K562 (cell line): ENCODE results near the gene COX6B1. TPM values are rescaled to one million over a fixed set of nuclear protein-coding genes. Genes with fewer than 3 reads are reported as not detected.

Experiments used
- ARID2 ChIP-seq: fragments of 450-650 bp; IDR thresholded peaks from 2 replicates; pipeline ENCODE4 v1.6.1; 2017; ENCODE audit warnings: antibody characterized with exemption, mild to moderate bottlenecking
- ATF6 ChIP-seq: sonication (generic); formaldehyde crosslinking; IDR thresholded peaks from 2 replicates; pipeline ENCODE4 v1.4.0; 2020; ENCODE audit warnings: mild to moderate bottlenecking, missing genetic modification reagents
- EP300 ChIP-seq: IDR thresholded peaks from 2 replicates; pipeline ENCODE4 v1.6.1; 2012; ENCODE audit warnings: low read length, improper control_type of control experiment
- ETV6 ChIP-seq, 3 experiments: fragments of 150-350 bp in 1 of 3; sonication (generic) in 1 of 3; formaldehyde crosslinking in 1 of 3; IDR thresholded peaks; 2 replicates each; pipeline versions ENCODE4 v1.6.1 to v1.8.0; 2014 to 2022; ENCODE audit warnings: borderline replicate concordance in 2 of 3, low read depth in 2 of 3, antibody characterized with exemption in 1 of 3, low read length in 1 of 3, mild to moderate bottlenecking in 1 of 3, missing genetic modification reagents in 1 of 3
- GABPA ChIP-seq: fragments of 200-800 bp; sonication (Bioruptor generic); conservative IDR thresholded peaks from 2 replicates; pipeline ENCODE4 v1.6.1; 2016; ENCODE audit warnings: low read depth, missing genetic modification characterization, missing compliant biosample characterization
- MXD1 ChIP-seq: fragments of 250-450 bp; sonication (Bioruptor Pico); IDR thresholded peaks from 2 replicates; pipeline ENCODE4 v1.8.0; 2021; ENCODE audit warnings: borderline replicate concordance, mild to moderate bottlenecking, moderate library complexity; ENCODE audit not compliant: poor library complexity, severe bottlenecking
- NR2F6 ChIP-seq: fragments of 450-650 bp; formaldehyde crosslinking; IDR thresholded peaks from 2 replicates; pipeline ENCODE4 v1.4.0; 2020; ENCODE audit warnings: mild to moderate bottlenecking
- POLR2G ChIP-seq: fragments of 200-400 bp; formaldehyde crosslinking; IDR thresholded peaks from 2 replicates; pipeline ENCODE4 v1.6.1; 2017; ENCODE audit warnings: low read depth, mild to moderate bottlenecking, antibody characterized with exemption, low read length, moderate library complexity
- SIN3A ChIP-seq, 2 experiments: fragments of 150-350 bp in 1 of 2; IDR thresholded peaks; 2 replicates each; pipeline ENCODE4 v1.6.1; 2011 to 2016; ENCODE audit warnings: borderline replicate concordance in 2 of 2, low read depth in 2 of 2, low read length in 2 of 2, mild to moderate bottlenecking in 2 of 2, moderate library complexity in 2 of 2; ENCODE audit not compliant: control insufficient read depth in 1 of 2
- SUPT5H ChIP-seq: fragments of 450-650 bp; IDR thresholded peaks from 2 replicates; pipeline ENCODE4 v1.6.1; 2016
- TCF7L2 ChIP-seq: fragments of 150-350 bp; IDR thresholded peaks from 2 replicates; pipeline ENCODE4 v1.6.1; 2016; ENCODE audit warnings: low read depth, mild to moderate bottlenecking, low read length, moderate library complexity
- U2AF1 ChIP-seq: fragments of 200-400 bp; formaldehyde crosslinking; optimal IDR thresholded peaks from 2 replicates; pipeline ENCODE3; 2017; ENCODE audit warnings: mild to moderate bottlenecking, low read depth, low read length, moderate library complexity
- ZBED1 ChIP-seq: IDR thresholded peaks from 2 replicates; pipeline ENCODE4 v1.6.1; 2014
- ZNF143 ChIP-seq: sonication (generic); formaldehyde crosslinking; IDR thresholded peaks from 2 replicates; pipeline ENCODE4 v1.9.0; 2022; ENCODE audit warnings: mild to moderate bottlenecking, missing genetic modification reagents
- ZNF184 ChIP-seq: sonication (generic); formaldehyde crosslinking; IDR thresholded peaks from 2 replicates; pipeline ENCODE4 v1.5.0; 2020; ENCODE audit warnings: missing genetic modification reagents
- ZNF41 ChIP-seq: fragments of 250-450 bp; sonication (Bioruptor Pico); conservative IDR thresholded peaks from 2 replicates; pipeline ENCODE4 v1.4.0; 2020; ENCODE audit warnings: mild to moderate bottlenecking
- ZSCAN29 ChIP-seq: fragments of 450-650 bp; IDR thresholded peaks from 2 replicates; pipeline ENCODE4 v1.6.1; 2017
- ZSCAN32 ChIP-seq: fragments of 450-650 bp; formaldehyde crosslinking; IDR thresholded peaks from 2 replicates; pipeline ENCODE4 v1.4.0; 2020; ENCODE audit warnings: mild to moderate bottlenecking, moderate library complexity
- polyA plus RNA-seq, 8 experiments: library from polyadenylated mRNA; depleted of rRNA in 4 of 8; stranded (reverse) in 5 of 8; unstranded in 3 of 8; fragments of >200 nt; fragmentation: Nextera tagmentation in 2 of 8; fragmentation: Illumina TruSeq in 1 of 8; extraction: Ambion mirVana in 2 of 8; extraction: Trizol in 1 of 8; gene quantifications; 2 replicates each; pipeline versions ENCODE4 v1.2.1 to v1.2.3, GENCODE V29; 2011 to 2014; ENCODE audit warnings: inconsistent platforms in 1 of 8, missing spikeins in 1 of 8
- total RNA-seq, 7 experiments: library from RNA; depleted of rRNA in 6 of 7; stranded (reverse); fragments of >200 nt in 6 of 7; fragmentation: Illumina TruSeq in 2 of 7; extraction: Trizol in 2 of 7; gene quantifications; 2 replicates each; pipeline versions ENCODE4 v1.2.1 to v1.2.3, GENCODE V29; 2011 to 2021; ENCODE audit warnings: low replicate concordance in 1 of 7
- TF ChIP-seq, protein P1 (sequence below): sonication (generic); formaldehyde crosslinking; IDR thresholded peaks from 2 replicates; pipeline ENCODE4 v1.8.1; 2023; ENCODE audit warnings: mild to moderate bottlenecking, missing genetic modification reagents
- TF ChIP-seq, protein P2 (sequence below): sonication (generic); formaldehyde crosslinking; IDR thresholded peaks from 2 replicates; pipeline ENCODE4 v1.8.1; 2023; ENCODE audit warnings: mild to moderate bottlenecking, missing genetic modification reagents
- TF ChIP-seq, protein P3 (sequence below): sonication (generic); formaldehyde crosslinking; IDR thresholded peaks from 2 replicates; pipeline ENCODE4 v1.8.1; 2022; ENCODE audit warnings: missing genetic modification reagents

Gene COX6B1
- total and polyA plus RNA-seq, 9 of the 15 experiments (the other 6 are each of a cell fraction or from before 2014, with no cell fraction given), result 777 to 2,393 (median 1,219) TPM

DNA sequence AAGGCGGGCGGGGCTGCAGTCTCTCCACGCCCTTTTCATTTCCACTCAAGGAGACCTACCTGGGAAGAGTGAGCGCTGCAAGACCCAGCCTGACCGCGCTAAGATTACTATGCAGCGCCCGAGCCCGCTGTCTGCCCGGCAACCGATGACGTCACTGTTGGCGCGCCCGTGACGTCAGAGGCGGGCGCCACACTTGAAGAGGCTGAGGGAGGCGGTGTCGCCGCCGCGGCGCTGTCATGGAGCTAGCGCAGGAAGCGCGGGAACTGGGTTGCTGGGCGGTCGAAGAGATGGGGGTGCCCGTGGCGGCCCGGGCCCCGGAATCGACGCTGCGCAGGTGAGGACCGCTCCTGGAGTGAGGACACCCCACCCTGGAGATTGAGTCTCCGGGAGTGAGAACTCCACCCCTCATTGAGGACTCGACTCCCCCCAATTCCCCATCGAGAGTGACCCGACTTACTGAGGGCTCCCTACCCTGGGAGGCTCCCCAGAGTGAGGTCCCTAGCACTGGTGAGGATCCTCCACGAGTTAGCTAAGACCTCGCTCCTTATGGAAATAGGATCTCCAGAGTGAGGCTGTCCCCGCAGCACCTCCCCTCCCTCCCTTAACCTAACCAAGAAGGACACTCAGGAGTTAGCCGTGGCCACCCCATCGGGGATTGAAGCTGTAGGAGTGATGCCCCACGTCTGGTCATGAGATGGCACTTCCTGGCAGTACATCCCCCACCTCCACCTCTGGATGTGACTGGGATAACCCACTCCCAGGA, 35.4 kb upstream of the COX6B1 start, which contains the start of gene HAUS5 (continued):
- TF ChIP-seq, protein P1, sequence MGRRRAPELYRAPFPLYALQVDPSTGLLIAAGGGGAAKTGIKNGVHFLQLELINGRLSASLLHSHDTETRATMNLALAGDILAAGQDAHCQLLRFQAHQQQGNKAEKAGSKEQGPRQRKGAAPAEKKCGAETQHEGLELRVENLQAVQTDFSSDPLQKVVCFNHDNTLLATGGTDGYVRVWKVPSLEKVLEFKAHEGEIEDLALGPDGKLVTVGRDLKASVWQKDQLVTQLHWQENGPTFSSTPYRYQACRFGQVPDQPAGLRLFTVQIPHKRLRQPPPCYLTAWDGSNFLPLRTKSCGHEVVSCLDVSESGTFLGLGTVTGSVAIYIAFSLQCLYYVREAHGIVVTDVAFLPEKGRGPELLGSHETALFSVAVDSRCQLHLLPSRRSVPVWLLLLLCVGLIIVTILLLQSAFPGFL (CRISPR knock-in tag), result no peak
- TF ChIP-seq ZBED1 (no peak), ZNF143 (CRISPR knock-in tag) (0 out of 2 replicates have a peak, but pooled peaks have one; percentile 20), POLR2G (peak; percentile 96), ATF6 (no peak), TCF7L2 (no peak), ETV6 (IDR thresholded peaks at IDR 0.05; ENCODE audit: borderline replicate concordance in 1 of 2, low read depth in 2 of 2, low read length in 1 of 2) (no peak), ETV6 (CRISPR knock-in tag; IDR thresholded peaks at IDR 0.05; ENCODE audit: borderline replicate concordance) (no peak), GABPA (0 out of 2 replicates have a peak, but pooled peaks have one; percentile 37), ARID2 (no peak), SUPT5H (peak; percentile 85), ZNF41 (no peak), SIN3A (IDR thresholded peaks at IDR 0.05; ENCODE audit: borderline replicate concordance in 2 of 2, control insufficient read depth in 1 of 2, low read depth in 2 of 2, low read length in 2 of 2) (peak; percentile 76 to 89; a peak in 2 of 4 replicates), ZSCAN29 (no peak), NR2F6 (CRISPR knock-in tag) (0 out of 2 replicates have a peak, but pooled peaks have one; percentile 23), ZNF184 (CRISPR knock-in tag) (no peak), EP300 (0 out of 2 replicates have a peak, but pooled peaks have one; percentile 11), U2AF1 (no peak), MXD1 (CRISPR knock-in tag) (no peak), ZSCAN32 (0 out of 2 replicates have a peak, but pooled peaks have one; percentile 35)
- TF ChIP-seq, protein P2, sequence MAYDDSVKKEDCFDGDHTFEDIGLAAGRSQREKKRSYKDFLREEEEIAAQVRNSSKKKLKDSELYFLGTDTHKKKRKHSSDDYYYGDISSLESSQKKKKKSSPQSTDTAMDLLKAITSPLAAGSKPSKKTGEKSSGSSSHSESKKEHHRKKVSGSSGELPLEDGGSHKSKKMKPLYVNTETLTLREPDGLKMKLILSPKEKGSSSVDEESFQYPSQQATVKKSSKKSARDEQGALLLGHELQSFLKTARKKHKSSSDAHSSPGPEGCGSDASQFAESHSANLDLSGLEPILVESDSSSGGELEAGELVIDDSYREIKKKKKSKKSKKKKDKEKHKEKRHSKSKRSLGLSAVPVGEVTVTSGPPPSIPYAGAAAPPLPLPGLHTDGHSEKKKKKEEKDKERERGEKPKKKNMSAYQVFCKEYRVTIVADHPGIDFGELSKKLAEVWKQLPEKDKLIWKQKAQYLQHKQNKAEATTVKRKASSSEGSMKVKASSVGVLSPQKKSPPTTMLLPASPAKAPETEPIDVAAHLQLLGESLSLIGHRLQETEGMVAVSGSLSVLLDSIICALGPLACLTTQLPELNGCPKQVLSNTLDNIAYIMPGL (CRISPR knock-in tag), result no peak
- TF ChIP-seq, protein P3, sequence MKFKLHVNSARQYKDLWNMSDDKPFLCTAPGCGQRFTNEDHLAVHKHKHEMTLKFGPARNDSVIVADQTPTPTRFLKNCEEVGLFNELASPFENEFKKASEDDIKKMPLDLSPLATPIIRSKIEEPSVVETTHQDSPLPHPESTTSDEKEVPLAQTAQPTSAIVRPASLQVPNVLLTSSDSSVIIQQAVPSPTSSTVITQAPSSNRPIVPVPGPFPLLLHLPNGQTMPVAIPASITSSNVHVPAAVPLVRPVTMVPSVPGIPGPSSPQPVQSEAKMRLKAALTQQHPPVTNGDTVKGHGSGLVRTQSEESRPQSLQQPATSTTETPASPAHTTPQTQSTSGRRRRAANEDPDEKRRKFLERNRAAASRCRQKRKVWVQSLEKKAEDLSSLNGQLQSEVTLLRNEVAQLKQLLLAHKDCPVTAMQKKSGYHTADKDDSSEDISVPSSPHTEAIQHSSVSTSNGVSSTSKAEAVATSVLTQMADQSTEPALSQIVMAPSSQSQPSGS (CRISPR knock-in tag), result peak; percentile 91; the same call in 1 of the 2 replicates
